Measurements from ENCODE around the gene ENPP1. TPM values are rescaled to one million over a fixed set of nuclear protein-coding genes. Genes with fewer than 3 reads are reported as not detected.

Gene ENPP1
- total and polyA plus RNA-seq, 2 of the 4 experiments (the other 2 are of a cell fraction), result 10.9 to 38.9 TPM

DNA sequence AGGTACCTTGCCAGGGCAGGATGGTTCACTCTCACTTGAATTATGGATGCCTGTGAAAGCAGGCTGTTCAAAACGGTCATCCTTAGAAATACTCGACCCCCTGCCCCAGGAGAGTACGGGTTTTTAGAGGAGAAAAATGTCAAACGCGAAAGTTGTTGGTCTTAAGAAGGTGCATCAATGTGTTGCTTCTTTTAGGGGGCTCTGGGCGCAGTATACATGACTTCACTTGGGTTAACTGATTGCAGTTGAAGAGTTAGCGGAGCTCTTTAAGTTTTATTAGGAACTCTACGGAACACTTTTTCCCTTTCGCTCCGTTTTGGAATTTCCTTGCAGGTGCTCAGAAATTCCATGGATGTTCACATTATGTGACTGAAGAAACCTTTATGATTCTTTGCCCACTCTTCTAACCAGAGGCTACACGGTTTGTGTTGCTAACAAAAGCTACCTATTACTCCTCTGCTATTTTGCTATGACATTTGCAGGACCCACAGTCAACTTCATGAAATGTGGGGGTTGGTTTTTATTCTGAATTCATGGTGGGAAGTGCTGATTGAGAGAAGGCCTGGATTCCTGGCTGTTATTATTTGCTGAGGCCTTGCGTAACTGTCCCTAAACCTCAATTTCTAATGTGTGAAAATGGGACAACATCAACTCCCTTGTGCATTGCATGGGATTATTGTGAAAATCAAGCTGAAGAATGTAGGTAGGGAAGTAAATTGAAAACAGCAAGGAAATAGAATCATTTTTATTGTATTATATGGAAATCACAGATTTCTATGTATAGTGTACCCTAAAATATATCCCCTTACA is 845 bp downstream of the ENPP1 start:
- WGBS, 2 experiments (ENCODE audit: extremely low coverage in 2 of 2, insufficient read length in 1 of 2), result 80% methylated on average over 1 of the region's 12 CpGs; no CpG with 5 or more reads in 1 of the 2 experiments
- Histone ChIP-seq H3K27ac (ENCODE audit: insufficient read depth, low read length) (peak overlapping the region; percentile 64; the same call in 1 of the 2 replicates), H3K18ac (ENCODE audit: low read depth, low read length) (0 out of 2 replicates have a peak overlapping the region, but pooled peaks have one; percentile 43), H2BK5ac (ENCODE audit: low read depth, low read length, poor library complexity, severe bottlenecking) (no peak overlapping the region), H3K56ac (ENCODE audit: extremely low read depth, insufficient read depth, low read length) (no peak overlapping the region), H2BK120ac (ENCODE audit: low read depth, low read length) (no peak overlapping the region; the same call in 1 of the 2 replicates), H3K27me3 (ENCODE audit: control insufficient read depth, insufficient read depth, low read length) (no peaks in the 10 kb centered on the region), H2BK20ac (ENCODE audit: low read depth, low read length) (no peak overlapping the region), H3K36me3 (ENCODE audit: control insufficient read depth, insufficient read depth, low read length) (no peaks in the 10 kb centered on the region), H3K9me3 (ENCODE audit: control insufficient read depth, insufficient read depth, low read length) (no peaks in the 10 kb centered on the region), H4K8ac (ENCODE audit: low read depth in 2 of 2, low read length in 2 of 2) (peak overlapping the region in 1 of 2 experiments; percentile 43; a peak in 1 of 4 replicates), H4K20me1 (ENCODE audit: insufficient read depth, low read length) (no peaks in the 10 kb centered on the region), H2AFZ (replicated peaks; ENCODE audit: low read length, poor library complexity) (peak overlapping the region; percentile 90), H3K4me2 (ENCODE audit: low read depth, low read length) (peak overlapping the region; percentile 100), H3K79me1 (ENCODE audit: low read depth in 1 of 2, low read length in 2 of 2) (peaks cover 4 to 16% of the 10 kb centered on the region in 2 experiments; a peak in 3 of 4 replicates), H2BK15ac (ENCODE audit: low read depth, low read length) (no peak overlapping the region), H4K91ac (ENCODE audit: insufficient read depth, low read depth, low read length) (no peak overlapping the region), H3K14ac (replicated peaks; ENCODE audit: low read depth, low read length) (peak overlapping the region; percentile 46; the same call in 1 of the 2 replicates), H3K4ac (ENCODE audit: low read depth, low read length) (no peak overlapping the region), H2AK9ac (replicated peaks; ENCODE audit: low read depth, low read length, poor library complexity) (peak overlapping the region; percentile 60), H3K23ac (ENCODE audit: low read depth, low read length) (peak overlapping the region; percentile 88), H3K9me1 (ENCODE audit: insufficient read depth, low read length) (no peaks in the 10 kb centered on the region), H3K4me3 (ENCODE audit: insufficient read depth, low read depth, low read length) (peak overlapping the region; percentile 74), H4K5ac (ENCODE audit: low read depth, low read length) (0 out of 2 replicates have a peak overlapping the region, but pooled peaks have one; percentile 60), H2AK5ac (ENCODE audit: low read depth, low read length) (no peak overlapping the region), H3K9ac (ENCODE audit: low read depth, low read length) (peak overlapping the region; percentile 75), H3K4me1 (ENCODE audit: control insufficient read depth, insufficient read depth, low read length) (no peaks in the 10 kb centered on the region)
- DNase-seq (no peak), ATAC-seq (ENCODE audit: low read depth) (no peak)
- in situ Hi-C loops (cut with MboI; ENCODE audit: low sequenced_read_pairs) (no loop called here), dilution Hi-C loops (cut with HindIII; ENCODE audit: low sequenced_read_pairs, unreplicated experiment) (no loop called here), intact Hi-C loops (cut with micrococcal nuclease) (loop anchor here (5.0 to 10.0 kb wide), 2 partner anchors 104 to 114 kb away; no protein-coding TSS in a partner anchor)
- ChIA-PET CTCF (interaction anchor here (1.0 kb wide), 1 partner anchor 113 kb away, joined by 3 read pairs; no protein-coding TSS in a partner anchor), POLR2A (ENCODE audit: unreplicated experiment) (interaction anchor here (0.5 kb wide), 1 partner anchor 1974 kb away, joined by 3 read pairs; no protein-coding TSS in a partner anchor)
- BruUV-seq (replicated peaks), result no TSS peak
- TF ChIP-seq NFE2L2 (IDR thresholded peaks at IDR 0.05; ENCODE audit: low read depth, low read length), result no peak
- peak; percentile 52; the same call in 1 of the 2 replicates for TF ChIP-seq CEBPB (IDR thresholded peaks at IDR 0.05; ENCODE audit: low read depth, low read length)

Data from IMR-90 (cell line).